ENCODE data around the gene SERPINB1.
"Not testable (repeated sequence)": the region's sequence is repeated elsewhere in the genome, so short reads cannot be mapped to it uniquely, and the experiment has no call there.

The SERPINB1 gene

DNA sequence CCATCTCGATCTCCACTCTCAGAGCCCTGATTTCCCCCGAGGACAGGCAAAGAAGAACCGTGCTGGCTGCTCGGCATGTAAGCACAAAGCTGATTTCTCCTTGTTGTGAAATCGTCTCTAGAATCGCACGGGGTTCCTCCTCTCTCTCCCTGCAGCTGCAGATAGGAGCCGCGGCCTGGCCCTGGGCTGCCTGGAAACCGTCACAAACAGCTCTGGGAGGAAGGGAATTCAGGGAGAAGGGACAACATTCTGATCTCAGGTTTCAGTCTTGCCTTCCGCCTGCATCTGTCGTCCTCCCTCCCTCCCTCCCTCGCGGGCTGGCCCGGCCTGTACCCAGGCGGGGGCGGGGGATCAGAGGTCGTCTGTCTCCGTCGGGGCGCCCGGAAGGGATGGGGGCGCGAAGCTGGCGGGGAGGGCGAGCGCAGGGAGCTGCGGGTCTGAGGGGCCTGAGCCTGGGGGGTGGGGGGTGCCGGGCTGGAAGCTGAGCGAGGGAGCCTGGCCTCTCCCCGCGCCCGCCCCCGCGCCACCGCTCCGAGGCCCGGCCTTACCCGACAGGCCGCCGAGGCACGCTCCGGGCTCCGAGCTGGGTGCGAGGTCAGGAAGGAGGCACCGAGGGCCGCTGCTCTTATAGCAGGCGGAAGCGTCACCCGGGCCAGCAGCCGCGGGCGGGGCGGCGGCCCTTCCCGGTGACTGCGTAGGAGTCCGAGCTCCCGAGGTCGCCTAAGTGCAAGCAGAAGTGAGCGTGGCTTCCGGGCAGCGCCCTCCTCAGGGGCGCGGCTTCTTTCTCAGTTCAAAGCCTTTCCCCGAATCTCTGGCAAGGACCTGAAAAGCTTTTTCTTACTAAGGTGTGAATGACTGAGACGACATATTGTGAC lies at the start of gene SERPINB1:
Gene SERPINB1 (minus strand): TSS at position 600 of the 875 bp plus-strand sequence. CDS start 1,277 bp downstream, outside the sequence.
- peak; percentile 91 for DNase-seq

DNA sequence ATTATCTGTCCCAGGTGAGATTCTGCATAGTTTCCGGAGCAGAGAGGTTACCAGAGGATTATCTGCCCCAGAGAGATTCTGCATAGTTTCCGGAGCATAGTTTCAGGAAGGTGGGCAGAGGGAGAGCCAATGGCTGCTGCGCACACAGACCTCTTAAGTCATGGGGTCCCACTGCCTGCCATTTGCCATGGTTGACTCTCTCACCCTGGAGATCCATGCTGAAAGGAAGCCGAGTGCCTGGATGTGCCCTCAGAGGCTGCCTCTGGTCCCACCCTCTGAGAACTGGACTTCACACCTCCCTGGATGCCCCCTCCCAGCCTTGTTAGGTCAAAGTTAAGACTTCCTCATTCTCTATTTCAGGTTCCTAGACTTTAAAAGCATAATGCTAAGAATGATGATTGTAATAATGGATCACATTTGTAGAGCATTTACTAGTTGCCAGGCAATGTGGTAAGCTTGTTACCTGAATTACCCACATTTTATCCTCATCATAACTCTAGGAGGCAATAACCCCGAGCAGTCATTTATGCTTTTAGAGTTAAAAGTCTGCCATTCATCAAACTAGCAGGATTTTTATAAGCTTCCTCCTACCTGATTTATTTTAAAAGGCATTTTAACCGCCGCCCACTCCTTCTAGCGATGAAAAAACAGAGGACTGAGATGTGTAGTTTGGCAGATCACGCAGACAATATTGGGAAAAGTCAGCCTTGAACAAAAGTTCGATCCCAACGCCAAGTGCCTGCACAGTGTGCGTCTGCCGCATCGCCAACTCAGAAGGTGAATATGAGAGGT lies 49.5 kb upstream of the SERPINB1 start:
- no peak for DNase-seq

DNA sequence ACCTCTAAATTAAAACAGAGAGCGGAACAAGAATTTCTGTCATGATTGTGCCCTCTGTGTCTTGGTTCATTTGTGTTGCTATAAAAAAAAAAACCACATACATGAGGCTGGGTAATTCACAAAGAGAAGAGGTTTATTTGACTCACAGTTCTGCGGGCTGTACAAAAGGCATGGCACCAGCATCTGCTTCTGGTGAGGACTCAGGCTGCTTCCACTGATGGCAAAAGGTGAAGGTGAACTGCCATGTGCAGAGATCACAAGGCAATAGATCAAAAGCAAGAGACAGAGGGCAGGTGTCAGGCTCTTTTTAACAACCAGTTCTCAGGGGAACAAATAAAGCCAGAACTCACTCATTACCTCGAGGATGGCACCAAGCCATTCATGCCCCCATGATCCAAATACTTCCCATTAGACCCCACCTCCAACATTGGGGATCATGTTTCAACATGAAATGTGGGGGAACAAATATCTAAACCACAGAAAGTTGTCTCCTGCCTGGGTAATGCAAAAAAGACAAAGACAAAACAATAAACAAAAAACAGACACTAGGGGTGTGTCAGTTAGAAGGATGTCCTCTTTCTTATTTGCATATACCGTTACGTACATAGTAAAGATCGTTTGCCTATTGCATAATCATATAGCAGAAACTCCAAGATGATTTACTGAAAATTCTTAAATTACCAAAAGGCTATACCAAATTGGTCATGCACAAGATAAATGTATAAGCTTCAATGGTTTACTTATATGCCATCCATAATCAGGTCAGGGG lies 44.5 kb upstream of the SERPINB1 start:
- DNase-seq, result no peak

DNA sequence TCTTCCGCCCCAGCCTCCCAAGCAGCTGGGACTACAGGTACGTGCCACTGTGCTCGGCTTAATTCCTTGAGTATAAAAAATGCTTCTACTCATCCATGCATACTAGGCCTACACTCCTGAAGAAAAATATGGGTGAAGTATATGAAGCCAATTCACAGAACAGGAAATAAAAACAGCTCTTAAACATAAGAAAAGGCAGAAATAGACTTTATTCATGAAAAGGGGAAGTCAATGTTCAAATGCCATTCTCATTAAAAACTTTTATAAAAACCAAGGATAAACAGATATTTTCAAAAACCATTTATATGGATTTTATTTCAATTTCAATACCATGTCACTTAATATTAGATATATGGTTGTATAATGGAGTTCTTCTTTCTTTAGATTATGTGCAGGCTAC lies 43.1 kb upstream of the SERPINB1 start:
- no peak for DNase-seq

DNA sequence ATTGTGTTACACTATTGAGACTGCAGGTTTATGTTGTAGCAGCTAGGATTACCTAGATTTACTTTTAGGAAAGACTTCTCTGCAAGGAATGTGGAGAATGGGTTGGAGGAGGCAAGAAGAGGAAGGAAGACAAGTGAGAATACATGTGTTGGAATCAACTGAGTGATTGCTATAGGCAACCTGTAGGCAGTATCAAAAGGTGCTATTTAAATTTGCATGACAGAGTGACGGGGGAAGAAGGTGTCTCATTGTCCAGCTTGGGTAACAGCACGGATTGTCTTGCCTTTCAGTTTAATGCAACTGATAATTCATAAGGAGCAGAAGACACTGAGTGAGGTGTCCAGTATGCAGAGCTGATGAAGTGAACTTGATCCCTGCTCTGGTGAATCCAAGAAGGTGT lies 42.0 kb upstream of the SERPINB1 start:
- DNase-seq, result no peak

DNA sequence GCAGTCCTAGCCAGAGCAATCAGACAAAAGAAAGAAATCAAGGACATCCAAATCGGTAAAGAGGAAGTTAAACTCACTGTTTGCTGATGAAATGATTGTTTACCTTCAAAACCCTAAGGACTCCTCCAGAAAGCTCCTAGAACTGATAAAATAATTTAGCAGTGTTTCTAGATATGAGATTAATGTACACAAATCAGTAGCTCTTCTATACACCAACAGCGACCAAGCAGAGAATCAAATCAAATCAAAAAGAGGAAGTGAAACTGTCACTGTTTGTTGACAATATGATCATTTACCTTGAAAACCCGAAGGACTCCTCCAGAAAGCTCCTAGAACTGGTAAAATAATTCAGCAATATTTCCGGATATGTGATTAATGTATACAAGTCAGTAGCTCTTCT lies 39.8 kb upstream of the SERPINB1 start:
- no peak for DNase-seq

DNA sequence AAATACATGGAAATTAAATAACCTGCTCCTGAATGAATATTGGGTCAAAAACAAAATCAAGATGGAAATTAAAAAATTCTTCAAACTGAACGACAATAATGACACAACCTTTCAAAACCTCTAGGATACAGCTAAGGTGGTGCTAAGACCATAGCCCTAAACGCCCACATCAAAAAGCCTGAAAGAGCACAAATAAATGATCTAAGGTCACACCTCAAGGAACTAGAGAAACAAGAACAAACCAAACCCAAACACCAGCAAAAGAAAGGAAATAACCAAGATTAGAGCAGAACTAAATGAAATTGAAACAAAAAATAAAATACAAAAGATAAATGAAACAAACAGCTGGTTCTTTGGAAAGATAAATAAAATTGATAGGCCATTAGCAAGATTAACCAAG lies 38.5 kb upstream of the SERPINB1 start:
- DNase-seq, result not testable (repeated sequence)

DNA sequence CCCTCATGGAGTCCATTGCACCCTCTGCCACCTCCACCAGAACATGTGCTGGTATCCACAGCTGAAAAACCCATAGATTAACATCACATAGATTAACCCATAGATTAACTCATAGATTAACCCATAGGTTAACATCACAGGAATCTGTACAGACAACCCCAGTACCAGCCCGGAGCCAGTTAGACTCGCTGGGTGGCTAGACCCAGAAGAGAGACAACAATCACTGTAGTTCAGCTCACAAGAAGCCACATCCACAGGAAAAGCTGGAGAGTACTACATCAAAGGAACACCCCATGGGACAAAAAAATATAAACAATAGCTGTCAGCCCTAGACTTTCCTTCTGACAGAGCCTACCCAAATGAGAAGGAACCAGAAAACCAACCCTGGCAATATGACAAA lies 36.3 kb upstream of the SERPINB1 start:
- DNase-seq, result no peak

DNA sequence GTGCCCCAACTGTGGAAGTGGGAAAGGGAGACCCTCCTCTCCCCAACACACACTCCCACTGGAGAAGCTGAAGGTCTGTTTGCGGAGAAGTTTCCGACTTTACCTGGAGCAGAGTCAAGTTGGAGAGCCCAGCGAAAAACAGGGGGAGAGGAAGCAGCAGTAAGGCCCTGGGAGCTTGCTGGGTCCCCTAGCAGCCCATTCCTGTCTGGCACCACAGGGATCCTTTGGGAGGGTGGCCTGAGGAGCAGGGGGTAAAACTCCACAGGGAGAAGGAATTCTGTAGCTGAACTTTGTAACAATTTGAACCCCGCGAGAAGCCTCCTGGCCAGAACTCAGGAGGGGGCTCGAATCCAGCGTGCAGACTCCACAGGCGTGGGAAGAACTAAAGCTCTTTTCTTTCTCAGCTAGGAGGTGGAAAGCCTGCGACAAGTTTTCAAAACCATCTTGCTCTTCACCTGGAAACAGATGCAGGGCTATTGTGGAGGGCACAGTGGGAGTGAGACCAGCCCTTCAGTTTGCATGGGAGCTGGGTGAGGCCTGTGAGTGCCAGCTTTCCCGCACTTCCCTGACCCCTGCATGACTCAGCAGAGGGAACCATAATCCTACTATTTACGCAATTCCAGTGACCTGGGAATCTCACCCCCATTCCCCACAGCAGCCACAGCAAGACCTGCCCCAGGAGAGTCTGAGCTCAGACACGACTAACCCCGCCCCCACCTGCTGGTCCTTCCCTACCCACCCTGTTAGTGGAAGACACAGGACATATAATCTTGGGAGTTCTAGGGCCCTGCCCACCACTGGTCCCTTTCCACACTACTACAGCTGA lies 35.6 kb upstream of the SERPINB1 start:
- DNase-seq, result no peak

DNA sequence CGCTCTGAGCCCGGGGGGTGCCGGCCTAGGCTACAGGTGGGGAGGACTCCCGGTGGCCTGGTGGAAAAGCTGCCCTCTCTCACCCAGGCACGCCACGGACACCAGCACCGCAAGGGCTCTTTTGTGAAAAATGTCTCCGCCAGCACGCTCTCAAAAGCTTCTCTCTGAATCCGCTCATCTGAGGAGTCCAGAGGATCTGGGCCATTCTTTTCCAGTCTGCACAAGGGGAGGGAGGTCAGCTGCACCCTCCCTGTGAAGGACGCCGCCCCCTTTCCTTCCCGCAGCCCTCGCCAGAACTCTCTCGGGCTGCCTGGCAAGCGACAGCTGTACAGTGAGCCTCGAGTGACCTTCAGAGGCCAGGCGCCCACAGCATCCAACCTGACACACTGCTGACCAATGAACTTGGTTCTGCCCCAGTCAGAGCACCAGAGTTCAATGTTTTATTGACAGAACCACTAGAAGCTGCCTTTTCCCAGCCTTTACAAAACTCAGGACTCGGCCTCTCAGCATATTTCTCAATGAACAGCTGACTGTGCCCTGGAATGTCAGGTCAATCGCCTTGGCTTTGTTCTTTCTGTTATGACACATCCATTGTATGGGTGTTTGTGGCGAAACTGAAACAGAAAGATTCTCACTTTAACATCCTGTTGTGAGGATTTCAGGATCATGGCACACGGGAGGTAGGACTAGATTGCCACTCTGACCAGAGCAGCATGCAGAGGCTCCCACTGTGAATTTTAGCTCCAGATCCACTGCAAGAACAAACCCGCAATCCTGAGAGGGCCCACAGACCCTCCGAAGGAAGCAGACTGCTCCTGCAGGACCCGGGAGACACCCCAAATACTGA lies 34.8 kb upstream of the SERPINB1 start:
- no peak for DNase-seq

DNA sequence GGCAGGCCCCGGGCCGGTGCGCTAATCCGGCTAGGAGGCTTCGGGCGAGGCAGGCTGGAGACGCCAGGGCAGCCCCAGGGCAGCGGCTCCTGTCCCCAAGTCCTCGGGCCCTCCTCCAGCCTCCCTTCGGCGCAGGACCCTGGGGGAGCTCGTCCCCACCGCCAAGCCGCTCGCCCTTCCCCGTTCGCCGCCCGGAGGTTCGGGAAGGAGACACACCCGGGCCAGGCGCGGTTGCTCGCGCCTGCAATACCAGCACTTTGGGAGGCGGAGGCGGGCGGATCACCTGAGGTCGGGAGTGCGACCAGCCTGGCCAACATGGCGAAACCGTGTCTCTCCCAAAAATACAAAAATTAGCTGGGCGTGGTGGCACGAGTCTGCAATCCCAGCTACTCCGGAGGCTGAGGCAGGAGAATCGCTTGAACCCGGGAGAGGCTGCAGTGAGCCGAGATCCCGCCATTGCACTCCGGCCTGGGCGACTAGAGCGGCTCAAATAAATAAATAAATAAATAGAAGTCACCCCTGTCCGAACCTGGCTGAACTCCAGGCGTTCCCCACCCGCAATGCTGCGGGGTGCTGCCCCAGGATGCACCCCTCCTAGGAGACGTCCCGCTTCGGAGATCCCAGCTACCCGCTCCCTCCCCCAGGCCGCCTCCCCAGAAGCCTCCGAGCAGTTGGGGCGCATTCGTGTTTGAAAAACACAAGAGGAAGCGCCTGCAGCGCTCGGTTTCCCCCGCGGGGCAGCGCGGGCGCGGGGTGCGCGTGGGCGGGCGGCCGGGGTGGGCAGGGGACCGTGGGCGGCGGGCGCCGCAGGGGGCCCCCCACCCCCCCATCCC lies 33.9 kb upstream of the SERPINB1 start:
- peak; percentile 60 for DNase-seq

DNA sequence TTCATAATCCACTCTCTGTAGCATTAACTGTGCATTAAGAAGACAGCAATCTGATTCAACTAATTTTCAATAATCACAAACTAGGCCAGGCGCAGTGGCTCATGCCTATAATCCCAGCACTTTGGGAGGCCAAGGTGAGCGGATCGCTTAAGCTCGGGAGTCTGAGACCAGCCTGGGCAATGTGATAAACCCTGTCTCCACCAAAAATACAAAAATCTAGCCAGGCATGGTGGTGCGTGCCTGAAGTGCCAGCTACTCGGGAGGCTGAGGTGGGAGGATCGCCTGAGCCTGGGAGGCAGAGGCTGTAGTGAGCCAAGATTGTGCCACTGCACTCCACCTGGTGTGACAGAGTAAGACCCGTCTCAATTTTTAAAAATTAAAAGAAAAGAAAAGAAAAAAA lies 32.0 kb upstream of the SERPINB1 start:
- DNase-seq, result no peak

DNA sequence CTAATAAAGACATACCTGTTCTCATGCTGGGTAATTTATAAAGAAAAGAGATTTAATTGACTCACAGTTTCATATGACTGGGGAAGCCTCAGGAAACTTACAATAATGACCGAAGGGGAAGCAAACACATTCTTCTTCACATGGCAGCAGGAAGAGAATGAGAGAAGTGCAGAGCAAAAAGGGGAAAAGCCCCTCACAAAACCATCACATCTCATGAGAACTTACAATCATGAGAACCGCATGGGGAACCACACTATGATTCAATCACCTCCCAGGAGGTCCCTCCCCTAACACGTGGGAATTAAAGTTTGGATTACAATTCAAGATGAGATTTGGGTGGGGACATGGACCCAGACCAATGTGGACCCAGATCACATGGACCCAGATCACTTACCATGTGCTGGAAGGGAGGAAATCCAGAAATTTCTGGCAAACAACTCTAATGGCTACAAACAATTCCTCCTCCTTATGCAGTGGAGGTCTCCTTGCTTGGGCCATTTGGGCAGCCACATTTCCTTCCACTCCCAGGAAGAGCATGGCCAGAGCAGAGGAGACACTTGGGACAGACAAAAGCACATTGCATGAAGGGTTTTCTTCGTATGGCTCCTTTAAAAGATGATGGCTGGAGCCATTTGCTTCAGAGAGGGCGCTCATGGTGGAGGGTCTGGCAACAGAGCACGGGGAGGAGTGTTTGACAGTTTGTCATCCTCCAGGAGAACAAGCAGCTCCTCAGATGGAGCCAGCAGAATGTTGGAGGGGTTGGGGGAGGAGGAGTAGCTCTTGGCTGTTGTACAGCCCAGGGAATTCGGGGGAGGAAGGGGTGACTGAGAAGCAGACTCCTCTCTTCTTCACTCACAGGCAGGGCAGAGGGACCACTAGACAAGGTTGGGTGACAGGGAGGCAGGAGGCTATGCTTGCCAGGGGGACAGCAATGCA lies 31.0 kb upstream of the SERPINB1 start:
- DNase-seq, result no peak

DNA sequence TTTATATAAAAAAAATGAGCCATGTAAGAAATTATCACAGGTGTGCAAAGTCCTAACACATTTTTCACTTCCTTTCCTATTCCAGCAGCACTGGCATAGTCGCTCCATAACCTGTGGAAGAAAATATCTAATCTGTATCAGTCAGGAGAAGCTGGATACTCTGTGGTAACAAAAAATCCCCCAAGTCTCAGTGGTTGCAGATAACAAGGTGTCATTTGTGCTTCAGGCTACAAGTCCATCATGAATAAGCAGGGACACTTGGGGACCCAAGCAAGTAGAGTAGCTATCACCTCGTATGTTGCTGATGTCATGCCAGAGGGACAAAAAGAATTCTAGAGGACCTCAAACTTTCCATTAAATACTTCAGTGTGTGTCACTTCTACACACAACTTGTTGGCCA lies 30.3 kb upstream of the SERPINB1 start:
- DNase-seq, result no peak

DNA sequence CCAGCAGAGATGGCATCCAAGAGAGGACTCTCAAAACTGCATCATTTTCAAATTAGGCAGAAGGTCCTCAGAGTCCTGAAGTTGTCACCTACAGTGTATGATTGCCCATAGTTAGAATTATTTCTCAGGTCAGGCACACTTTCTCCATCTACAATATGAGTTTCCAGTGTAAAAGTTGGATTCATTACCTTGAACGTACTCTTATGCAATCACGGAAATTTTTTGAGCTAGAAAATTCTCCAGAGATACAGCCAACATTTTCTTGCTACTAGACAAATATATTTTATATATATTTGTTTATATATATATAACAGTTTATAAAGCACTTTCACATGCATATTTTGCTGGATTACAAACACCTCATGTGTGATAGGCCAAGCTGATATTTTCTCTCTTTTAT lies 29.4 kb upstream of the SERPINB1 start:
- DNase-seq, result no peak

DNA sequence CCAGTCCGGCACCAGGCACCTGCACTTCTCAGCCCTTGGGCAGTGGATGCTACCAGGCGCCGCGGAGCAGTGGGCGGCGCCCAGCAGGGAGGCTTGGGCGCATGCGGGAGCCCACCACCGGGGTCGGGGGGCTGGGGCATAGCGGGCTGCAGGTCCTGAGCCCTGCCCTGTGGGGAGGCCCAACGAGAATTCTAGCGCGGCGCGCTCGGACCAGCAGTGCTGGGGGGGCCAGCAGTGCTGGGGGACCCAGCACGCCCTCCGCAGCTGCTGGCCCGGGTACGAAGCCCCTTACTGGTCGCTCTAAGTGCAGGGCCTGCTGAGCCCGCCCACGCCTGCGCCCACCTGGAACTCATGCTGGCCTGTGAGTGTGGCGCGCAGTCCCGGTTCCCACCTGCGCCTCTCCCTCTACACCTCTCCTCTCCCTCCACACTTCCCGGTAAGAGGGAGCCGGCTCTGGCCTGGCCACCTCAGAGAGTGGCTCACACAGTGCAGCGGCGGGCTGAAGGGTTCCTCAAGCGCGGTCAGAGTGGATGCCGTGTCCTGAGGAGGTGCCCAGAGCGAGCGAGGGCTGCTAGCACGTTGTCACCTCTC lies 28.5 kb upstream of the SERPINB1 start:
- DNase-seq, result no peak

DNA sequence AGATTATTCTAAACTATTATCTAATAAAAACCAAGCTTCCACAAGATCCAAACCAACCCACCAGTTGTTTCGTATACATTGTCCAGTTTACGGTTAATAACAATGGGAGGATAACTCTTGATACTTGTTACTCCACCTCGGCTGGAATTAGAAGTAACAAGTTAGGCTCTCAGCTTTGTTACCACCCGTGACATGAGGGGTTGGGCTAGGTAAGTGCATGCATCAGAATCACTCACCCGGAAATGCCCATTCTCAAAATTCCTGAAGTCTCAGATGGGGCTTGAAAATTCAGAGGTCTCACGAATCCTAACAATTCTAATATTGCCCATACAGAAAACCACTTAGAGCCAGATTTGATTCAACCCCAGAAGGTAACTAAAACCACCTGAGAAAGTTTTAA lies 27.0 kb upstream of the SERPINB1 start:
- no peak for DNase-seq

DNA sequence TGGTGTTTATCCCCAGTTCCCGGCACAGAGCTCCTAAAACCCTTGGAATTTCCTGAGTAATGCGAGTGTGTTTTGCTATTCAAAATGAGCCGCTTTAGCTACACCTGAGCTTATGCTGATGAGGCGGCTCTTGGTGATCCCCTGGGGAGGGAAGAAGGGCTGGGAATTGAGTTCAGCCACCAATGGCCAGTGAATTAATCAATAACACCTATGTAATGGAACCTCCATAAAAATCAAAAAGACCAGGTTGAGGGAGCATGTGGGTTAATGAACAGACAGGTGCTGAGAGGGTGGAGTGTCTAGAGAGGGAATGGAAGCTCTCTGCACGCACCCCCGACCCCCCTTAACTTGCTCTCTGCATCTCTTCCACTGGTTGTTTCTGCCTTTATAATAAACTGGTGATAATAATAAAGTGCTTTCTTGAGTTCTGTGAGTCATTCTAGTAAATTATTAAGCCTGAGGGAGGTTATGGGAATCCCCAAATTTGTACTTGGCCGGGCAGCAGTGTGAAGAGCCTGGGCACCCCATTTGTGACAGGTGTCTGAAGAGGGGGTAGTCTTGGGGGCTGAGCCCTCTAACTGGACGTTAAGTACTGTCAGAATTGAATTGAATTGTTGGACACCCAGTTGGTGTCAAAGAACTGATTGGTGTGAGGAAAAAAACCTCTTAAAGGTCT lies 24.6 kb upstream of the SERPINB1 start:
- DNase-seq, result no peak
